Adipocyte (in vitro differentiated cells): ENCODE data around the gene CCDC78.
"Not testable (repeated sequence)": the region's sequence is repeated elsewhere in the genome, so short reads cannot be mapped to it uniquely, and the experiment has no call there.

Experiments used
- DNase-seq: peaks from one replicate; pipeline ENCODE4 v3.0.0-alpha.2; 2015; ENCODE audit warnings: low read depth
- H3K27me3 ChIP-seq: replicated peaks from 2 replicates; pipeline ENCODE4 v1.7.0; 2013; ENCODE audit warnings: mild to moderate bottlenecking, low read length, moderate library complexity; ENCODE audit not compliant: control insufficient read depth, insufficient read depth
- H3K36me3 ChIP-seq: 2 replicates; pipeline ENCODE4 v1.7.0; 2013; ENCODE audit warnings: low read length, mild to moderate bottlenecking, moderate library complexity; ENCODE audit not compliant: control insufficient read depth, insufficient read depth, severe bottlenecking
- H3K4me1 ChIP-seq: 2 replicates; pipeline ENCODE4 v1.7.0; 2013; ENCODE audit warnings: mild to moderate bottlenecking, low read length, moderate library complexity; ENCODE audit not compliant: control insufficient read depth, insufficient read depth
- H3K4me3 ChIP-seq: 2 replicates; pipeline ENCODE4 v1.7.0; 2013; ENCODE audit warnings: mild to moderate bottlenecking, low read length, moderate library complexity
- H3K9ac ChIP-seq: 2 replicates; pipeline ENCODE4 v1.7.0; 2013; ENCODE audit warnings: mild to moderate bottlenecking, low read length, moderate library complexity
- H3K9me3 ChIP-seq: 2 replicates; pipeline ENCODE4 v1.7.0; 2013; ENCODE audit warnings: mild to moderate bottlenecking, low read length, moderate library complexity; ENCODE audit not compliant: control insufficient read depth

CCDC78 gene

DNA sequence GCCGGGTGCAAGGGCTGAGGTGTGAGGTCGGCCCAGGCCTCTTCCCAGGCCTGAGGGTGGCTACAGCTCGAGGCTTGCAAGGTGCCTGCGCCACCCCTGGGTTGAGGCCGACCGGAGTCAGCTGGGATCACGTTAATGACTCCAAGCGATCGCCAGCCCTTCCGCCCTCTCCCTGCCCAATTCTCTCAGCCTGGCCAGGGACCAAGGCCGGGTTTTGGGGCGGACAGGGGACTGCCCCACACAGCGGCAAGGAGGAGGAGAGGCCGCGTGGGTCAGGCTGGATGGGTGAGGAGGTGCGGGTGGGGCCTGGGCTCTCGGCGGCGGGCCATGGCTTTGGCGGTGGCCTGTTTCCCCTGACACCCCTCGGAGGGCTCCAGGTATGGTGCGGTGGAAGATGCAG lies 32.9 kb downstream of the CCDC78 start:
- Histone ChIP-seq H3K4me3 (no peak overlapping the region), H3K27me3 (peaks cover 14% of the 10 kb centered on the region), H3K9me3 (no peaks in the 10 kb centered on the region), H3K4me1 (peaks cover 14% of the 10 kb centered on the region), H3K9ac (no peak overlapping the region), H3K36me3 (no peaks in the 10 kb centered on the region)
- DNase-seq, result no peak

DNA sequence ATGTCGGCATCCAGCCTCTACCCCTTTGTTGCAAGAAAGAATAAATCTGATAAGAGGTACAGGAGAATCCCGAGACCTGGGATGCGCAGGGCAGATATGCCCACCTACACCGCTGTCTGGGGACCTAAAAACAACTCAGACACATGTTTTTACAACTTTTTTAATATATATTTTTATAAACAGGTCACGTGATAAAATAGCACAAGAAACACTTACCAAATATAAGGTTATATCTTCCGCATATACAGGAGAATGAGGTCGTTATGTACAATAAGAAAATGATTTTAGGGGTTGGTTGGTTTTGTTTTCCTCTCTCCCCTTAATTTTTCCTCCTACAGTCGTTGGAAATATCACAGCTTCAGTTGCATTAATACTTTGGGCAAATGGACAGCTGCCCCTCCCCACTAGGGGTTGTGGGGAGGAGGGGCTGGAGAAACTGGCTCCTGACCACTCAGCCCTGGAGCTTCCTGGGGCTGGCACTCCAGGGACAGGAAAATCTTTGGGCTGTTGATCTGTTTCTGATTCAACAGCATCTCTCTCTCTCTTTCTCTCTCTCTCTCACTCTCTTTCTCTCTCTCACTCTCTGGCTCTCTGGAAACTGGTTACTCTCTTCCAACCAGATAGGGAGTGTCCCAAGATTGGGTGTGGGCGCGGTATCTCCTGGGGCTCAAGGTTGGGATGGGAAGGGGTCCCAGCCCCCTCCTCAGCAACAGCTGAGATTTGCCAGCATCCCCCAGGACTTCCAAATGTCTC lies 33.7 kb downstream of the CCDC78 start:
- peaks cover 14% of the 10 kb centered on the region for H3K27me3 ChIP-seq
- H3K36me3 ChIP-seq, result no peaks in the 10 kb centered on the region
- no peak overlapping the region for H3K4me3 ChIP-seq
- H3K4me1 ChIP-seq, result peaks cover 14% of the 10 kb centered on the region
- DNase-seq, result no peak
- H3K9me3 ChIP-seq, result no peaks in the 10 kb centered on the region
- H3K9ac ChIP-seq, result no peak overlapping the region

DNA sequence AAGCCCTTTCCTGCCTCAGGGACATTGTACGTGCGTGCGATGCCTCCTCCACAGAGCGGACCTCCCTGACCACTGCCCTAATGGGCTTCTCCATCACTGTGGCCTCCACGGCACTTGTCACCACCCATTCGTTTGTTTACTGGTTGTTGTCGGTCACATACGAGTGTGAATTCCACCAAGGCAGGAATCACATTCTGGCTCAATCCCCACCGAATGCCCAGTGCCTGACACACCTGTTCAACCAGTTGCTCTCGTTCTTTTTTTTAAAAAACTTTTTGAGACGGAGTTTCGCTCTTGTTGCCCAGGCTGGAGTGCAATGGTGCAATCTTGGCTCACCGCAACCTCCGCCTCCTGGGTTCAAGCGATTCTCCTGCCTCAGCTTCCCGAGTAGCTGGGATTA lies 35.0 kb downstream of the CCDC78 start:
- H3K27me3 ChIP-seq, result peaks cover 14% of the 10 kb centered on the region
- H3K4me3 ChIP-seq, H3K9me3 ChIP-seq, H3K9ac ChIP-seq, H3K36me3 ChIP-seq, DNase-seq: not testable (repeated sequence)
- H3K4me1 ChIP-seq, result peaks cover 14% of the 10 kb centered on the region

DNA sequence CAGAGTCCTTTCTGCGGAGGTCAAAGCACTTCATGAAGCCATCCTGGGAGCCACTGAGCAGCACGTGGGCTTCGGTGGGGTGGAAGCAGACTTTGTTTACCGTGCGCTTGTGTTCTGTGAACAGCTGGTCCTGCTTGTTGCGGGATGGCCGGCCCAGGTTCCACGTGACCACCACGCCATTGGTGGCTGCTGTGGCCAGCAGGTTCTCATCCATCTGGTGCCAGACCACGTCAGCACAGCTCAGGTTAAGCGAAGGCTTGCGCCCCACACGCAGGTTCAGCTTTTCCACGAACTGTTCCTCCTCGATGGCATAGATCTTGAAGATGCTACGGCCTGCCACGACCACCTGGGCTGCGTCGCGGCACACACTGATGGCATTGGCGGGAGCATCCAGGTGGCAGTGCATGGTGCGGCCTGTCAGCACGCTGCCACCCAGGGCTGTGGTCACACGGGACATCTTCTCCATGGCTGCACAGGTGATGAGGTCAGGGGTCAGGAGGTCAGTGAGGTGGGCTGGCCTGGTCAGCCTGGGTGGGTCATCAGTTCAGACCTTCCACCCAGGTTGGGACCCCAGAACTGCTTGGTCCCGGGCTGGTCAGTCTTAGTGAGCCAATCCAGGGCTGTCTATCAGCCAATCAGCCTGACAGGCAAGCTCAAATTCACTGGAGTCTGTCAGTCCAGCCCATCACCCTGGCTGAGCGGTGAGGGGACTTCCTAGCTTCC lies 36.9 kb downstream of the CCDC78 start:
- Histone ChIP-seq H3K9ac (peak overlapping the region; percentile 97), H3K4me3 (peak overlapping the region; percentile 96), H3K9me3 (no peaks in the 10 kb centered on the region), H3K4me1 (peaks cover 14% of the 10 kb centered on the region), H3K36me3 (peaks cover 5% of the 10 kb centered on the region), H3K27me3 (peaks cover 7% of the 10 kb centered on the region)
- DNase-seq, result no peak

DNA sequence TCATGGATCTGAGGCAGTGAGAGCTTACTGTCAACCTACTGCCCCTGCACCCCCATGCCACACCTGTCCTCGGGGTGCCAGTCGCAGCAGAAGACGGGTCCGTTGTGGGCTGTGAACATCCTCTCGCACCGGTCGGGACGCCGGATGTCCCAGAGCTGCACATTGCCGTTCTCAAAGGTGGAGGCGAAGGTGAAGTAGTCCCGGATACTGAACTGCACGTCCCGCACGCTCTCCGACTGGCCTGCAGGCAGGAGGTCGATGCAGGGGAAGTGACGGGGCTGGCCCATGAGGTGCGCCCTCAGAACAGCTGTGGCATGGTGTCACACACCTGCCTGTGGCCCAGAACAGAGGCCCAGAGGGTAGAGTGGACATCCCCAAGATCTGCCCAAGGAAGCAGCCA lies 38.7 kb downstream of the CCDC78 start:
- Histone ChIP-seq H3K27me3 (no peaks in the 10 kb centered on the region), H3K4me1 (peaks cover 25% of the 10 kb centered on the region), H3K9ac (no peak overlapping the region), H3K9me3 (no peaks in the 10 kb centered on the region), H3K36me3 (peaks cover 13% of the 10 kb centered on the region), H3K4me3 (no peak overlapping the region)
- DNase-seq, result no peak

DNA sequence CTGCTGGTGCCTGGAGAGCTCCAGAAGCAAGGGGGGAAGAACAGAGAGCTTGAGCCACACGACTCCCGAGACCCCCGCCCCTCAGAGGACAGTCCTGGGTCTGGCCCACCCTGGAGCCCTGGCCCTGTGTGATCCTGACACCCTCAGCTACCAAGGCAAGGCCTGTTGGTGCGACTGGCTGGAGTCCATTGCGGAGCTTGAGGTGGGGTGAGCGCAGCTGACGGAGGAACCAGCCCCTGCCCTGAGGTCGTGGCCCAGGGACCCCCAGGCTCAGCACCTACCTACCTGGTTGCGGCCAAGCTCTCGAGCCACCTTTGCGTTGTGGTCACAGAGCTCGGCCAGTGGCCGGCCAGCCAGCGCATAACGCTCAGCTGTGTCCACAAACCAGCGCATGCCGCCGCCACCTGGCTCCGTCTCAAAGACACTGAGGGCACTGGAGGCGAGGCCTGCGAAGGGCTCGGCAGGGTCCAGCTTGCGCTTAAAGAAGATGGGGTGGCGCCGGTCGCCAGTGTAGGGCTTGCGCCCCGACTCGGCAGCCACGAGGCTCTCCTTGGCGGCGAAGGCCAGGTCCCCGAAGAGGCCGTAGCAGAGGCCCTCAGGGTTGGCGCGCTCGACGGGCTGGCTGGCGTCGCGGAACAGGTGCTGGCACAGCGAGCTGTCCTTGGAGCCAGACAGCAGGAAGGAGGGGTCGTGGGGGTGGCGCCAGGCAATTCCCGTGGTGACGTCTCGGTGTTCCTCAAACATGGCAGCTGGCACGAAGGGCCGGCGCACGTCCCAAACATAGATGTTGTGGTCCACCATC lies 39.6 kb downstream of the CCDC78 start:
- Histone ChIP-seq H3K4me1 (peaks cover 33% of the 10 kb centered on the region), H3K36me3 (peaks cover 21% of the 10 kb centered on the region), H3K9me3 (no peaks in the 10 kb centered on the region), H3K4me3 (no peak overlapping the region), H3K9ac (no peak overlapping the region), H3K27me3 (no peaks in the 10 kb centered on the region)
- no peak for DNase-seq

DNA sequence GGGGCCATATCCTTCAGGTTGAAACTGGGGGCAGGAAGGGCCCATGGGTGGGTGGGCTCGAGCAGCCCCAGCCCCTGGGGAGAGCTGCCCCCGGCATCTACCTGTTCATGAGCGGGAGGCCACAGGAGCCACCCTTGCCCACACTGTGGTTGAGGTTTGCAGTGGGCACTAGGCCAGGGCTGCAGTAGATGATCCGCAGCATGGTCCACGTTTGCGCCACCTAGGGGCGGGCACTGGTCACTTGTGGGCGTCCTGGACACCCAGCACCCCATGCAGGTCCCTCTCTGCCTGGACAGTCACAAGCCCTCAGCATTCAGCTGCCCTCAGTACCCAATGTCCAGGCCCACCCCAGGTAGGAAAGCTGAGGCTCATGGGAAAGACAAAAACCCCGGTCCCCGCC lies 40.3 kb downstream of the CCDC78 start:
- peaks cover 25% of the 10 kb centered on the region for H3K36me3 ChIP-seq
- H3K4me3 ChIP-seq, result no peak overlapping the region
- no peak overlapping the region for H3K9ac ChIP-seq
- peaks cover 40% of the 10 kb centered on the region for H3K4me1 ChIP-seq
- no peaks in the 10 kb centered on the region for H3K9me3 ChIP-seq
- DNase-seq, result peak; percentile 52
- H3K27me3 ChIP-seq, result no peaks in the 10 kb centered on the region

DNA sequence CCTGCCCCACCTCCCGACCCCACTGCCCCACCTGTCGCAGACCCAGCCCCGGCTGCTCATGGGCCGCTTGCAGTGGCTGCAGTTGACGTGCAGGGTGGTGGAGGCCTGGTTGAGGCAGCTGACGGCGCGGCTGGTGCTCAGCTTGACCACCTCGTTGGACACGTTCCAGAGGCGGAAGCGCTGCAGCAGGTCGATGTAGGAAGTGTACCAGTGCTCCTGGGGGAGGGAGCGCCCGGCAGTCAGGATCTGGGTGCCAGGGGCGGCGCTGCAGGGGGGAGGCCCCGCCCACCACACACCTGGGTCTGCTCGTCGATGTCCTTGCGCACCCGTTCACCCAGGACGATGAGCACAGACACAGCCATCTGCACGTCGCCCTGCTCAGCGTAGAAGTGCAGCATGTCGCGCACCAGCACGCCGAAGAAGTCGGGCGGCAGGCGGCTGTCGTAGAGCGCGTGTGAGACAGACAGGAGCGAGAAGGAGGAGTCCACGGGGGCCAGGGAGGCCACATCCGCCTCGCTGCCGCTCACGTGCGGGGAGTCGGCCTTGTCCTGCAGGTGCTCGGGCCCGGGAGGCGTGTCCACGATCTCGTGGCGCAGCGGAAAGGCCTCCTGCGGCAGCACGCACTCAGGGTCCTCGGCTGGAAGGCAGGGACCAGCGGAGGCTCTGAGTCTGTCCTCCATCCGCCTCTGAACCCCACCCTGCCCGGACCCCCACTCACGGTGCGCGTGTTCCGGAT lies 41.1 kb downstream of the CCDC78 start:
- no peak for DNase-seq
- no peak overlapping the region for H3K4me3 ChIP-seq
- H3K4me1 ChIP-seq, result peaks cover 40% of the 10 kb centered on the region
- H3K9me3 ChIP-seq, result no peaks in the 10 kb centered on the region
- H3K36me3 ChIP-seq, result peaks cover 25% of the 10 kb centered on the region
- no peak overlapping the region for H3K9ac ChIP-seq
- no peaks in the 10 kb centered on the region for H3K27me3 ChIP-seq

DNA sequence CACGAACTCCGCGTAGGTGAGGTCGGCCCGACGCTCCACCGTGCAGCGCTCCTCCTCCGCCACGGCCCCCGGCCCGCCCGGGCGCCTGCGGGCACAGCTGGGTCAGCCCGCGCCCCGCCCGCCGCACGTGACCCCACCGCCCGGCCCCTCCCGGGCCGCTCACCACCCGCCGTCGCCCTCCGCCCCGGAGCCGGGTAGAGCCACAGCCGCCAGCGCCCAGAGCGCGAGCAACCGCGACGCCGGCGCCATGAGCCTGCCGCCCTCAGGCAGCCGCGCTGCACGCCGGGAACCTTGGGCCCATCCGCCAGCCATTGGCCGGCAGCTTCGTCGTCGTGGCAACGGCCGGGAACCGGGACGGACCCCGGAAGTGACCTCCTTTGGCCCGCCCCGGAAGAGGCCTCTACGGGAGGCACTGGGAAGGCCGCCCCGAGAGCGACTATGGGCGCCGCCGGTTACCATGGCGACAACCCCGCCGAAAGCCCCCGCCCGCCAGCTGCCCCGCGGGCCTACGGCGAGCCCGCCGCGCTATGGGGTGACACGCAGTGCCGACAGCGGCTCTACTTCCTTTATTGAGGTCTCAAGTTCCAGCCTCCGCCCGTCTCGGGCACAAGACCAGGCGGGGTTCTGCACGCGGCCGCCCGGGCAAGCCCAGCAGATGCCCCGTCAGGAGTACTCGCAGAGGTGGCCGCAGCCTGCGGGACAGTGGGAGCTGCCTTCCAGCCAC lies 42.0 kb downstream of the CCDC78 start, which contains the start of gene JMJD8:
JMJD8 (minus strand) TSS at position 264 of the 724 bp plus-strand sequence; CDS start at position 249, 15 bp downstream.
- peak within 1 kb of the TSS; percentile 83 for H3K4me3 ChIP-seq
- H3K27me3 ChIP-seq, result no peaks in the 10 kb centered on the region
- peak; percentile 99 for DNase-seq
- H3K36me3 ChIP-seq, result peaks cover 25% of the 10 kb centered on the region
- peak within 1 kb of the TSS; percentile 85 for H3K9ac ChIP-seq
- peaks cover 34% of the 10 kb centered on the region for H3K4me1 ChIP-seq
- no peaks in the 10 kb centered on the region for H3K9me3 ChIP-seq

DNA sequence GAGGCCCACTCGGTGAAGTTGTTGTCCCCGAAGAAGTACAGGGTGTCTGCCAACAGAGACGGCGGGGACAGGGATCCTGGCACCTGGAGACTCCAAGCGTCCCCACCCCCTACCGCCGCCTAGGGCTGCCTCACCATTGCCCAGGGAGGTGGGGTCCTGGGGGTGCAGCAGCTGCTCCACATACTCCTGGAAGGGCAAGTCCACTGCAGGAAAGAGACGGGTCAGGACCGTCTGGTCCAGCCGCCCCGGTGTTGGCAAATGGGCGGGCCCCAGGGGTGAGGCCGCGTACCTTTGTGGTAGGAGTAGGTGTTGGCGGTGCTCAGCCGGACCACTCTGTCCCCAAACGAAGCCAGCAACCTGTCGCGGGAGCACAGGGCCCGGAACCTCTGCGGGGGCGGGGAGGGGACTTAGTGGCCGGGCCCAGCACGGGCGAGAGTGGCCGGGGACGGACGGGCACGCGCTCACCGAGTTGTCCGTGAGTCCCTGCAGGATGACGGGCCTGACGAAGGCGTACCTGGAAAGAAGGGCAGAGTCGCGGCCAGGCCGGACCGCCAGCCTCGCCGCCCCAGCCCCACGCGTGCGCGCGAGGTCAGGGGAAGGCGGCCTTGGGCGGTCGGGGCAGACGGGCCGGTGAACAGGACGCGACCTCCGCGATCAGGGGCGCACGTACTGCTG lies 42.7 kb downstream of the CCDC78 start:
- Histone ChIP-seq H3K4me1 (peaks cover 27% of the 10 kb centered on the region), H3K27me3 (no peaks in the 10 kb centered on the region), H3K9me3 (no peaks in the 10 kb centered on the region), H3K4me3 (peak overlapping the region; percentile 83), H3K9ac (peak overlapping the region; percentile 85), H3K36me3 (peaks cover 25% of the 10 kb centered on the region)
- no peak for DNase-seq
